OCI-LY1 (cell line): ENCODE data around the gene NDUFS4.

Source experiments
- H2AFZ ChIP-seq: fragments of 200-600 bp; sonication (generic), shearing (Covaris generic); 2 replicates; pipeline ENCODE4 v1.6.0; 2014; ENCODE audit warnings: antibody characterized with exemption, mild to moderate bottlenecking, low read length
- H3F3A ChIP-seq: fragments of 200-600 bp; sonication (generic), shearing (Covaris generic); 2 replicates; pipeline ENCODE4 v1.6.0; 2014; ENCODE audit warnings: mild to moderate bottlenecking, antibody characterized with exemption, low read length, moderate library complexity; ENCODE audit not compliant: insufficient read depth
- H3K27ac ChIP-seq: fragments of 200-600 bp; sonication (generic); 2 replicates; pipeline ENCODE4 v1.5.1; 2014; ENCODE audit warnings: low read length, mixed run types, mild to moderate bottlenecking, low read depth; ENCODE audit not compliant: poor library complexity, severe bottlenecking
- H3K27me3 ChIP-seq: fragments of 200-600 bp; sonication (generic); 2 replicates; pipeline ENCODE4 v1.6.0; 2014; ENCODE audit warnings: antibody characterized with exemption, mild to moderate bottlenecking, low read length, moderate library complexity; ENCODE audit not compliant: insufficient read depth
- H3K36me3 ChIP-seq: fragments of 200-600 bp; sonication (generic); 2 replicates; pipeline ENCODE4 v1.6.1; 2014; ENCODE audit warnings: mild to moderate bottlenecking, antibody characterized with exemption, low read length, moderate library complexity, mixed read lengths; ENCODE audit not compliant: insufficient read depth
- H3K4me1 ChIP-seq: fragments of 200-600 bp; sonication (generic); 2 replicates; pipeline ENCODE4 v1.5.1; 2014; ENCODE audit warnings: mild to moderate bottlenecking, low read length, moderate library complexity; ENCODE audit not compliant: insufficient read depth, severe bottlenecking
- H3K4me2 ChIP-seq: fragments of 200-600 bp; sonication (generic), shearing (Covaris generic); 2 replicates; pipeline ENCODE4 v1.6.1; 2014; ENCODE audit warnings: low read length
- H3K4me3 ChIP-seq: fragments of 200-600 bp; sonication (generic); 2 replicates; pipeline ENCODE4 v1.5.1; 2014; ENCODE audit warnings: low read length, low read depth, mild to moderate bottlenecking, mixed read lengths; ENCODE audit not compliant: poor library complexity, severe bottlenecking
- H3K79me2 ChIP-seq: fragments of 200-600 bp; shearing (Covaris generic); 2 replicates; pipeline ENCODE4 v1.6.1; 2016; ENCODE audit warnings: mixed run types, low read length, mixed read lengths; ENCODE audit not compliant: insufficient read depth
- H3K9ac ChIP-seq: fragments of 200-600 bp; sonication (generic), shearing (Covaris generic); 2 replicates; pipeline ENCODE4 v1.6.1; 2014; ENCODE audit warnings: mild to moderate bottlenecking, low read length, mixed read lengths
- H3K9me2 ChIP-seq: fragments of 200-600 bp; sonication (generic), shearing (Covaris generic); 2 replicates; pipeline ENCODE4 v1.6.1; 2014; ENCODE audit warnings: low read depth, mild to moderate bottlenecking, low read length, mixed read lengths
- H3K9me3 ChIP-seq: fragments of 200-600 bp; shearing (Covaris generic); 2 replicates; pipeline ENCODE4 v1.6.1; 2014; ENCODE audit warnings: low read length, mixed read lengths
- H4K20me1 ChIP-seq: fragments of 200-600 bp; sonication (generic), shearing (Covaris generic); 2 replicates; pipeline ENCODE4 v1.6.0; 2016; ENCODE audit warnings: mild to moderate bottlenecking, low read length; ENCODE audit not compliant: insufficient read depth
- CTCF ChIP-seq: fragments of 200-600 bp; sonication (generic), shearing (Covaris generic); IDR thresholded peaks from 2 replicates; pipeline ENCODE4 v1.5.1; 2017; ENCODE audit warnings: mild to moderate bottlenecking, antibody characterized with exemption, low read length, moderate library complexity, mixed read lengths
- EZH2 ChIP-seq: fragments of 200-600 bp; sonication (generic), shearing (Covaris generic); IDR thresholded peaks from 2 replicates; pipeline ENCODE4 v1.8.0; 2017; ENCODE audit warnings: borderline replicate concordance, mixed run types, mild to moderate bottlenecking, antibody characterized with exemption, low read length, moderate library complexity, mixed read lengths

Gene NDUFS4

GRCh38 chr5:53549792-53550191, 10.6 kb upstream of the NDUFS4 start:
- H3K9me3 ChIP-seq: no peaks in the 10 kb centered on the region
- H2AFZ ChIP-seq: no peak overlapping the region
- no peaks in the 10 kb centered on the region for H3K27me3 ChIP-seq
- no peaks in the 10 kb centered on the region for H3K9me2 ChIP-seq
- H3K9ac ChIP-seq: no peak overlapping the region
- no peaks in the 10 kb centered on the region for H4K20me1 ChIP-seq
- H3K36me3 ChIP-seq: no peaks in the 10 kb centered on the region
- no peaks in the 10 kb centered on the region for H3K79me2 ChIP-seq
- no peak for TF ChIP-seq CTCF
- no peak for TF ChIP-seq EZH2
- H3F3A ChIP-seq: no peaks in the 10 kb centered on the region
- no peak overlapping the region for H3K4me2 ChIP-seq
- H3K4me3 ChIP-seq: no peak overlapping the region
- H3K27ac ChIP-seq: no peak overlapping the region
- H3K4me1 ChIP-seq: no peaks in the 10 kb centered on the region

DNA sequence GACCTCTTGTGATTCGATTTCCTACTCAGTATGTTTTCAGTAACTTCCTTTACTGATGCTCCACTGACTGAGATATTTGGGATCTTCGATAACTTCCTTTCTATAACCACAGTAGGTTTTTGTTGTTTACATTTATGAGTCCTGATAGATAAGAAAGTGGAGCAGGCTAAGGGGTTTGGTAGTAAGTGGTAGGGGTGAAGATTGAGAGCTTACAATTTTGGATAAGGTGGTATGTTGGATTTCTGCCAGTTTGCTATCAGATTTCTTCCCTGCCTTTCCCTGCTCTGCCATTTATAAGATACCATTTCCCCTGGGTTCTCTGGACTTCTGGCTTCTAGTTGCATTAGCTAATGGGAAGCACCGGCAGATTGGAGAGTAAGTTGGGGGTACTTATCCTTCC, 7.9 kb upstream of the NDUFS4 start:
- no peaks in the 10 kb centered on the region for H3K9me3 ChIP-seq
- H3K4me1 ChIP-seq: no peaks in the 10 kb centered on the region
- H3K36me3 ChIP-seq: no peaks in the 10 kb centered on the region
- H3K9ac ChIP-seq: no peak overlapping the region
- TF ChIP-seq CTCF (no peak), EZH2 (no peak)
- H3K4me2 ChIP-seq: no peak overlapping the region
- no peak overlapping the region for H3K4me3 ChIP-seq
- no peaks in the 10 kb centered on the region for H3F3A ChIP-seq
- no peaks in the 10 kb centered on the region for H3K27me3 ChIP-seq
- no peak overlapping the region for H2AFZ ChIP-seq
- no peaks in the 10 kb centered on the region for H3K79me2 ChIP-seq
- no peak overlapping the region for H3K27ac ChIP-seq
- H4K20me1 ChIP-seq: no peaks in the 10 kb centered on the region
- no peaks in the 10 kb centered on the region for H3K9me2 ChIP-seq

DNA sequence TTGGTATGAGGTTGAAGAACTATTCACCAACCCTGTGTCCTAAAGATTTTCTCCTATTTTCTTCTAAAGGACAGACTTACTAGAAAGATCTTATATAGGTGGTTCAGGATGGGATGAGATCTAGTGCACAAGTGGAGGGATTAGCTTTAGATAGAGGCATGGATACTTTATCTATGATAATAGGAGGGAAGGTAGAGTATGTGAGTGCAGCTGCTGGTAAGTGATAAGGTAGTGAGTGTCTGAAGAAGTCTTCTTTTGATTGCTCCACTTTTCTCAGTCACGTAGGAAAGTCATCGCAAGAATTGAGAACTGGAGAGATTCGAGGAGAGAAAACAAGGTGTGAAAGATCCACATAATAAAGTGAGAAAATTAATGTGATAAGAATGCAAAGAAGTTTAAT, 6.0 kb upstream of the NDUFS4 start:
- H2AFZ ChIP-seq: no peak overlapping the region
- H3K4me2 ChIP-seq: no peak overlapping the region
- H3K36me3 ChIP-seq: no peaks in the 10 kb centered on the region; the same call in 1 of the 2 replicates
- no peak overlapping the region for H3K4me3 ChIP-seq
- H3K9me3 ChIP-seq: peaks cover 5% of the 10 kb centered on the region
- H3K27ac ChIP-seq: no peak overlapping the region
- H4K20me1 ChIP-seq: no peaks in the 10 kb centered on the region
- H3K9me2 ChIP-seq: no peaks in the 10 kb centered on the region
- H3K9ac ChIP-seq: no peak overlapping the region
- no peaks in the 10 kb centered on the region for H3F3A ChIP-seq
- no peaks in the 10 kb centered on the region for H3K4me1 ChIP-seq
- TF ChIP-seq CTCF (no peak), EZH2 (no peak)
- H3K79me2 ChIP-seq: no peaks in the 10 kb centered on the region
- no peaks in the 10 kb centered on the region for H3K27me3 ChIP-seq
